Measurements from ENCODE around the gene CMTM1.

GRCh38 chr16:66552286-66553177, 13.7 kb upstream of the CMTM1 start, which contains the start of gene CKLF:
- TF ChIP-seq REST (IDR thresholded peaks at IDR 0.05; ENCODE audit: low read depth) (no peak), CTCF (IDR thresholded peaks at IDR 0.05 in 2 of 3, conservative IDR thresholded peaks at IDR 0.05 in 1 of 3; ENCODE audit: borderline replicate concordance in 1 of 3, insufficient read depth in 1 of 3, low read depth in 2 of 3, low read length in 2 of 3) (no peak), JUND (IDR thresholded peaks at IDR 0.05) (no peak), POLR2A (IDR thresholded peaks at IDR 0.05; ENCODE audit: borderline replicate concordance, extremely low read depth, insufficient read depth, insufficient read length) (peak; percentile 90), POLR2AphosphoS5 (IDR thresholded peaks at IDR 0.05; ENCODE audit: low read depth, low read length) (peak; percentile 95), EZH2 (IDR thresholded peaks at IDR 0.05) (no peak), SRF (IDR thresholded peaks at IDR 0.05; ENCODE audit: low read depth) (no peak), EZH2phosphoT487 (IDR thresholded peaks at IDR 0.05; ENCODE audit: borderline replicate concordance) (no peak), MAX (IDR thresholded peaks at IDR 0.05) (peak; percentile 99), ATF3 (IDR thresholded peaks at IDR 0.05) (no peak)
